IPS-18c (cell line): ENCODE data around the gene ZNF319.

Experiments used
- H3K4me3 ChIP-seq: 2 replicates; pipeline ENCODE4 v1.7.0; 2013; ENCODE audit warnings: low read depth, mild to moderate bottlenecking, low read length, moderate library complexity; ENCODE audit not compliant: insufficient read depth
- H3K9me3 ChIP-seq: one replicate; pipeline ENCODE4 v1.6.1; 2013; ENCODE audit warnings: mild to moderate bottlenecking, low read length, moderate library complexity; ENCODE audit not compliant: control insufficient read depth, insufficient read depth

The ZNF319 gene

GRCh38 chr16:57970319-57970718, 30.2 kb downstream of the ZNF319 start:
- Histone ChIP-seq H3K4me3 (no peak overlapping the region), H3K9me3 (no peaks in the 10 kb centered on the region)

- H3K4me3 ChIP-seq = no peak overlapping the region
- H3K9me3 ChIP-seq = no peaks in the 10 kb centered on the region
Observed at GRCh38 chr16:57969451-57970123, 30.9 kb downstream of the ZNF319 start.

GRCh38 chr16:57967916-57968315, 32.6 kb downstream of the ZNF319 start:
- Histone ChIP-seq H3K9me3 (no peaks in the 10 kb centered on the region), H3K4me3 (no peak overlapping the region)

- no peak overlapping the region for H3K4me3 ChIP-seq
- no peaks in the 10 kb centered on the region for H3K9me3 ChIP-seq
Observed at GRCh38 chr16:57966986-57967385, 33.5 kb downstream of the ZNF319 start.

DNA sequence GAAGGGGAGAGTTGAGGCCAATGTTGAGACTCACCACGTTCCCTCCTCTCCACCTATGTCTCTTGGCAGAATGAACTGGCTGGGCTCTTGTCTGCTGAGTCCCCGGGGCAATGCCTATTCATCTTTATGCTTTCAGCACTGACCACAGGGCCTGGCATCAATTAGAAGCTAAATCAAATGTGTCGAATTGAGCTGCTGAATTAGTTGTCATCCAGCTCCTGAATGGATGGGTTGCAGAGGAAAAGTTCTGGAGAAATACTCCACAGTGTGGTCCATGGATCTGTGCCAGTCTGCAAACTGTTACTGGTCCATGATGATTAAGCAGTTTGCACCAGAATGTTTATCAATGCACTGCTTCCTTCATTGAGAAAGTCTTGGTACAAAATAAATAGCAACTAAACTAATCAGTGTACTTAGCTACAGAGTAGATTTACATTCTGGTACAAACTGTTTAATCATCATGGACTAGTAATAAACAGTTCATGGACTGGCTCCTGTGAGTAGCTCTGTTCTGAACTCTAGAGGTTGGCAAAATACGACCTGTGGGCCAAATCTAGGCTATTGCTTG, 34.2 kb downstream of the ZNF319 start:
- no peak overlapping the region for H3K4me3 ChIP-seq
- H3K9me3 ChIP-seq = no peaks in the 10 kb centered on the region

- H3K9me3 ChIP-seq = no peaks in the 10 kb centered on the region
- no peak overlapping the region for H3K4me3 ChIP-seq
Observed at GRCh38 chr16:57964157-57964700, 36.2 kb downstream of the ZNF319 start.

- Histone ChIP-seq H3K9me3 (no peaks in the 10 kb centered on the region), H3K4me3 (no peak overlapping the region)
Observed at GRCh38 chr16:57962756-57963155, 37.7 kb downstream of the ZNF319 start.

GRCh38 chr16:57962046-57962445, 38.4 kb downstream of the ZNF319 start:
- Histone ChIP-seq H3K9me3 (no peaks in the 10 kb centered on the region), H3K4me3 (no peak overlapping the region)

- Histone ChIP-seq H3K9me3 (no peaks in the 10 kb centered on the region), H3K4me3 (no peak overlapping the region)
Observed at GRCh38 chr16:57961538-57961937, 38.9 kb downstream of the ZNF319 start.

DNA sequence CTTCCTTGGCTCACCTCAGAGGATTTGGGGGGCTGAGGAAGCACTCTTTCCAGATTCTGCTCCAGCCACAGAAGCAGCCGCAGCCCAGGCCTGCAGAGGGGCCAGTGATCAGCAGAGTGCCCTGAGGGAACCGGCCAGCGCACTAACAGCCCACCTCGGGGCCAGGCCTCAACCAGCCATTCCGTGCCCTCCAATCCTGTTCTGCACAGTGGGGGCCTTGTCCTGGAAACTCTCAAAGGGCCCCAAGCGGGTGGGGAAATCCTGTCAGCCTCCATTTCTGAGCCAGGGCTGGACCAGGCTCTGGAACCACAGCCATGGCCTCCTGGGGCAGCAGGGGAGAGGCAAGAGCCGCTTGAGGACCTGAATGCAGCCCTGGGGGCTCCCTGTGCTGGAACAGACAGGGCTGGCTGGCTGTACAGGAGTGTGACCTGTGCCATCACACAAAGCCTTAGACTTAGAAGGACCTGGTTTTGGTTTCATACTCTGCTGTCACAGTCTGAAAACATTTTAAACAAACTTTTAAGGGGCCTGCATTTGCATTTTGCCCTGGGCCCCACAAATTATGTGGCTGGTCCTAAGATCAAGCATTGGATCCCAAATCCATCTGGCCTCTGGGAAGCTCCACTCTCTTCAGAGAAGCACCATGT, 39.5 kb downstream of the ZNF319 start:
- no peaks in the 10 kb centered on the region for H3K9me3 ChIP-seq
- H3K4me3 ChIP-seq = no peak overlapping the region

- no peaks in the 10 kb centered on the region for H3K9me3 ChIP-seq
Observed at GRCh38 chr16:57960310-57960709, 40.2 kb downstream of the ZNF319 start.

DNA sequence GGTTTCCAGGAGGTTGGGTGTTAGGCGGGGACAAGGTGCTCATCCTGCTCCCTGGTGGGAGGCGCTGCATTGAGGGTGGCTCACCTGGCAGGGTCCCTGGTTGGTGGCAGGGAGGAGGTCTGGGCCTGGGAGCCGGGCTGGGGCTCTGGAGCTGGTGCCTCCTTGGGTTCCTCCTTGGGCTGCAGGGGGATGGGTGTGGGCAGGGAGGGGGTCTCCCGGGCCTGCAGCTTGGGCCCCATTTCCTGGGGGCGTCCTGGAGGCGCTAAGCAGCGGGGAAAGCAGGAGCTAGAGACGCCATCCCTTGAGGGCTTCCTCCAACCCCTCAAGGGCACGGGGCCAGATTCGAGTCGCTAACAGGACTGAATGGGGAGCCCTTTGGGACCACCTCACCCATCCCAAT, 40.7 kb downstream of the ZNF319 start:
- no peak overlapping the region for H3K4me3 ChIP-seq
- no peaks in the 10 kb centered on the region for H3K9me3 ChIP-seq

More at GRCh38 chr16:57960310-57960709, 40.2 kb downstream of the ZNF319 start:
- H3K4me3 ChIP-seq = no peak overlapping the region

GRCh38 chr16:57959121-57959520, 41.4 kb downstream of the ZNF319 start:
- H3K4me3 ChIP-seq = no peak overlapping the region

GRCh38 chr16:57958544-57958943, 41.9 kb downstream of the ZNF319 start:
- H3K4me3 ChIP-seq = no peak overlapping the region
- H3K9me3 ChIP-seq = no peaks in the 10 kb centered on the region

More at GRCh38 chr16:57959121-57959520, 41.4 kb downstream of the ZNF319 start:
- H3K9me3 ChIP-seq = no peaks in the 10 kb centered on the region

DNA sequence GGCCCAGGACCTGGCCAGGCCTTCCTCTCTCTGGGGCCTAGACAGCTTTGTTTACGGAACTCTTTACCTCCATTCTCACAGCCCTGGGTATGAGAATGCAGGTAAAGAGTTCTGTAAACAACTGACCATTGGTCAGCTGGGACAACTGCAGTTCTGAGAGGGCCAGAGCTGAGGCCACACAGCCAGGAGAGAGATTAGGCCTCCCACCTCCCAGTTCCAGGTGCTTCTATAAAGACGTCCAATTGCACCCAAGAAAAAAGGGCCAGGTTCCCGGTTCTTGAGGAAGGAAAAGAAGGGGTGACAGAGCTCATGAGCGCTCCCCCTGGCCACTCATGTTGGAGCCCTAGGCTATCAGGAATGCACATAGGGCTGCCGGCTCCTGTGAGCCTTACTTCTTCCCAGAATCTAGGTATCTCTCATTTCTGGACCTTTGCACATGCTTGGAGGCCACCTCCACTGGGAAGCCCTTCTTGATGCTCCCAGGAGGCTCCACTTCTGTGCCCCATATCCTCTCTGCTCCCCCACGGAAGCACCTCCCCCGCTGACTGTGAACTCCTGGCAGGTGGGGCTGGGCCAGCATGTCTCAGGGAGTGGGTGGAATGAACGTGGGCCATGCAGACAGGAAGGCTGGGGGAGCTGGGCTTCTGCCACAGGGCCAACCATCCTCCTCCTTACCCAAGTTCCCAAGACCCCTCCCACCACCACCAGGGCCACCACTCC, 42.6 kb downstream of the ZNF319 start:
- no peaks in the 10 kb centered on the region for H3K9me3 ChIP-seq
- no peak overlapping the region for H3K4me3 ChIP-seq

DNA sequence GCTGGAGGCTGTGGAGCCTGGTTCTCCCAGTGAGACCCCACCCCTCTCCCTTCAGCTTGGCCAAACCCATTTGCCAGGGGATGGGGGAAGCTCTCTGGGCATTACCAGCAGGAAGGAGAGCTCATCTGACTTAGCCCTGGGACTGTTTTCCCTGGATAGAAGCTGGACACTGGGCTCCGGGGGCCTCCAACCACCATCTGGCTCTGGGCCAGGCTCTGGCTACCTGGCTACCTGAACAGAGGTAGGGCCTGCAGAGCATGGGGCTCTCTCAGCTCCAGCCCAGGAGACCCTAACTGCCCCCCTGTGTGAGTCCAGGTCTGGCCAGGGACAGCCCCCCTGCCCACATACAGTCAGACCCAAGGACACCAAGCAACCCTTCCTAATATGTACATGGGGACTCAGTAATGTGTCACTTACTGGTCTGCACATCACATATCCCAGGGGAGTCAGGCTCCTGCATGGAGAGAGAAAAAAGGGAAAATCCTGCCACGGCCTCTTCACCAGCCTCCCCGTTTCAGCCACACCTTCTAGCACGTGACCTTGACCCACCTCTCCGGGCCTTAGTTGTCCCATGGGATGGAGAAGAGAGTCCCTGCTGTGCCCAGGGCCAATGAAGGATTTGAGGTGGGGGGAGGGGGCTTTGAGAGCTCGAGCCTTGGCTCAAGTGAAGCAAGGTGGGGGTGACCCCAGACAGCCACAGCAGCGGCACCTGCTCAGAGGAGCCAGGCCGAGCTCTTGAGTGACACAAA, 43.4 kb downstream of the ZNF319 start:
- no peak overlapping the region for H3K4me3 ChIP-seq

GRCh38 chr16:57956270-57956808, 44.1 kb downstream of the ZNF319 start:
- no peak overlapping the region for H3K4me3 ChIP-seq
- H3K9me3 ChIP-seq = no peaks in the 10 kb centered on the region

More for the DNA sequence above, 43.4 kb downstream of the ZNF319 start:
- no peaks in the 10 kb centered on the region for H3K9me3 ChIP-seq
